WTC11 (cell line): ENCODE results near the gene LRRC2. TPM values are rescaled to one million over a fixed set of nuclear protein-coding genes. Genes with fewer than 3 reads are reported as not detected.

ENCODE experiments used
- ATAC-seq: fragments of 200-7000 bp; cut with Tn5 transposase; 2 replicates; pipeline ENCODE4 v1.10.0; 2021; ENCODE audit warnings: mild to moderate bottlenecking, moderate library complexity
- CTCF ChIA-PET: fragments of 300-600 bp; sonication (Branson Sonifier 250); formaldehyde crosslinking; loops from one replicate; lab custom pipeline; 2021; ENCODE audit warnings: antibody characterized with exemption; lab: Charles Lee
- POLR2A ChIA-PET: fragments of 350-600 bp; sonication (Branson Sonifier 250); formaldehyde crosslinking; loops from one replicate; lab custom pipeline; 2021; ENCODE audit warnings: antibody characterized with exemption; lab: Charles Lee
- DNase-seq: peaks from one replicate; pipeline ENCODE4 v3.0.0; 2021; ENCODE audit warnings: low spot score
- H3K27ac Mint-ChIP-seq: 2 replicates; pipeline ENCODE4 v1.8.0; 2021; ENCODE audit warnings: mixed read lengths
- H3K27me3 Mint-ChIP-seq: 2 replicates; pipeline ENCODE4 v1.8.0; 2021; ENCODE audit warnings: low read depth, mild to moderate bottlenecking, moderate library complexity, mixed read lengths
- H3K36me3 Mint-ChIP-seq: 2 replicates; pipeline ENCODE4 v1.8.0; 2021; ENCODE audit warnings: mixed read lengths
- H3K4me1 Mint-ChIP-seq: 2 replicates; pipeline ENCODE4 v1.8.0; 2022; ENCODE audit warnings: mixed read lengths
- H3K4me3 Mint-ChIP-seq: 2 replicates; pipeline ENCODE4 v1.8.0; 2021; ENCODE audit warnings: mild to moderate bottlenecking, moderate library complexity, mixed read lengths
- H3K9me3 Mint-ChIP-seq: 2 replicates; pipeline ENCODE4 v1.8.0; 2021; ENCODE audit warnings: mixed read lengths
- ATF1 ChIP-seq: sonication (generic); formaldehyde crosslinking; IDR thresholded peaks from 2 replicates; pipeline ENCODE4 v1.8.1; 2023; ENCODE audit warnings: mild to moderate bottlenecking, moderate library complexity, missing genetic modification reagents
- ATF2 ChIP-seq: sonication (generic); formaldehyde crosslinking; IDR thresholded peaks from 2 replicates; pipeline ENCODE4 v1.8.1; 2022; ENCODE audit warnings: low read depth, missing genetic modification reagents, borderline replicate concordance
- CBFB ChIP-seq: sonication (generic); formaldehyde crosslinking; IDR thresholded peaks from 2 replicates; pipeline ENCODE4 v1.8.1; 2022; ENCODE audit warnings: mild to moderate bottlenecking, low read depth, missing genetic modification reagents
- CREM ChIP-seq: sonication (generic); formaldehyde crosslinking; IDR thresholded peaks from 2 replicates; pipeline ENCODE4 v1.8.1; 2022; ENCODE audit warnings: mild to moderate bottlenecking, missing genetic modification reagents, moderate library complexity
- CTCF ChIP-seq: fragments of 200-600 bp; IDR thresholded peaks from 2 replicates; pipeline ENCODE4 v1.8.0; 2022; ENCODE audit warnings: antibody characterized with exemption
- E2F4 ChIP-seq: sonication (generic); formaldehyde crosslinking; IDR thresholded peaks from 2 replicates; pipeline ENCODE4 v1.8.1; 2022; ENCODE audit warnings: low read depth, mild to moderate bottlenecking, moderate library complexity, missing genetic modification reagents, borderline replicate concordance
- MLX ChIP-seq: sonication (generic); formaldehyde crosslinking; IDR thresholded peaks from 2 replicates; pipeline ENCODE4 v1.8.1; 2023; ENCODE audit warnings: mild to moderate bottlenecking, missing genetic modification reagents, moderate library complexity
- NFATC4 ChIP-seq: fragments of 250-450 bp; sonication (Bioruptor Pico); IDR thresholded peaks from 2 replicates; pipeline ENCODE4 v1.9.0; 2021; ENCODE audit warnings: mild to moderate bottlenecking
- OVOL2 ChIP-seq: fragments of 250-450 bp; sonication (Bioruptor Pico); IDR thresholded peaks from 2 replicates; pipeline ENCODE4 v1.9.0; 2021; ENCODE audit warnings: mild to moderate bottlenecking, borderline replicate concordance
- PRDM15 ChIP-seq: sonication (generic); formaldehyde crosslinking; IDR thresholded peaks from 2 replicates; pipeline ENCODE4 v1.8.0; 2022; ENCODE audit warnings: missing genetic modification reagents
- PRRX2 ChIP-seq: fragments of 250-450 bp; sonication (Bioruptor Pico); IDR thresholded peaks from 2 replicates; pipeline ENCODE4 v1.8.0; 2021; ENCODE audit warnings: mild to moderate bottlenecking
- RORB ChIP-seq: fragments of 250-450 bp; sonication (Bioruptor Pico); IDR thresholded peaks from 2 replicates; pipeline ENCODE4 v1.9.0; 2021; ENCODE audit warnings: mild to moderate bottlenecking
- SOX15 ChIP-seq: fragments of 250-450 bp; sonication (Bioruptor Pico); IDR thresholded peaks from 2 replicates; pipeline ENCODE4 v1.9.0; 2021; ENCODE audit warnings: mild to moderate bottlenecking
- TCF7 ChIP-seq: sonication (generic); formaldehyde crosslinking; IDR thresholded peaks from 2 replicates; pipeline ENCODE4 v1.8.0; 2022; ENCODE audit warnings: mild to moderate bottlenecking, low read depth, missing genetic modification reagents, moderate library complexity
- TEAD4 ChIP-seq: sonication (generic); formaldehyde crosslinking; IDR thresholded peaks from 2 replicates; pipeline ENCODE4 v1.8.0; 2022; ENCODE audit warnings: mild to moderate bottlenecking, missing genetic modification reagents
- TP53 ChIP-seq: sonication (generic); formaldehyde crosslinking; IDR thresholded peaks from 2 replicates; pipeline ENCODE4 v1.8.1; 2023; ENCODE audit warnings: mild to moderate bottlenecking, missing genetic modification reagents
- ZBTB21 ChIP-seq: sonication (generic); formaldehyde crosslinking; IDR thresholded peaks from 2 replicates; pipeline ENCODE4 v1.8.1; 2023; ENCODE audit warnings: mild to moderate bottlenecking, missing genetic modification reagents, borderline replicate concordance
- ZNF263 ChIP-seq: sonication (generic); formaldehyde crosslinking; IDR thresholded peaks from 2 replicates; pipeline ENCODE4 v1.8.1; 2022; ENCODE audit warnings: low read depth, mild to moderate bottlenecking, moderate library complexity, missing genetic modification reagents
- ZNF416 ChIP-seq: fragments of 250-450 bp; sonication (Bioruptor Pico); IDR thresholded peaks from 2 replicates; pipeline ENCODE4 v1.9.0; 2021; ENCODE audit warnings: mild to moderate bottlenecking, inconsistent platforms
- ZNF423 ChIP-seq: fragments of 250-450 bp; sonication (Bioruptor Pico); IDR thresholded peaks from 2 replicates; pipeline ENCODE4 v2.1.2; 2022; ENCODE audit warnings: mild to moderate bottlenecking, moderate library complexity
- ZNF425 ChIP-seq: fragments of 250-450 bp; sonication (Bioruptor Pico); conservative IDR thresholded peaks from 2 replicates; pipeline ENCODE4 v1.9.0; 2021; ENCODE audit warnings: mild to moderate bottlenecking
- total RNA-seq: library from RNA; stranded (reverse); gene quantifications from 3 replicates; pipeline ENCODE4 v1.2.3, GENCODE V29; 2021

The LRRC2 gene
- total RNA-seq, 1 experiment from 2014 or later: 4.9 TPM

- ChIA-PET CTCF (interaction anchor here (0.6 to 6.1 kb wide), 11 partner anchors 9 to 292 kb away, joined by 3 to 55 read pairs (median 6); no protein-coding TSS in a partner anchor), POLR2A (interaction anchor here (0.7 to 5.3 kb wide), 14 partner anchors 10 to 95 kb away, joined by 3 to 41 read pairs (median 4); partner anchors contain the start of gene LRRC2)
- peaks cover 66% of the 10 kb centered on the region for H3K4me1 Mint-ChIP-seq
- H3K36me3 Mint-ChIP-seq: peaks cover 40% of the 10 kb centered on the region
- H3K27ac Mint-ChIP-seq: peak overlapping the region; percentile 100
- TF ChIP-seq CREM (CRISPR knock-in tag) (0 out of 2 replicates have a peak, but pooled peaks have one; percentile 1), ZBTB21 (CRISPR knock-in tag) (no peak)
- no peaks in the 10 kb centered on the region; the same call in 1 of the 2 replicates for H3K27me3 Mint-ChIP-seq
- DNase-seq (no peak), ATAC-seq (no peak)
- H3K4me3 Mint-ChIP-seq: peak overlapping the region; percentile 86
- H3K9me3 Mint-ChIP-seq: no peaks in the 10 kb centered on the region
Observed at GRCh38 chr3:46576386-46576785, 10.3 kb upstream of the LRRC2 start.

- H3K36me3 Mint-ChIP-seq: peaks cover 33% of the 10 kb centered on the region
- ATAC-seq (peak; percentile 18), DNase-seq (peak; percentile 59)
- H3K27ac Mint-ChIP-seq: peak overlapping the region; percentile 100
- H3K4me1 Mint-ChIP-seq: peaks cover 61% of the 10 kb centered on the region
- ChIA-PET POLR2A (interaction anchor here (0.7 to 5.3 kb wide), 11 partner anchors 9 to 94 kb away, joined by 3 to 41 read pairs (median 4); no protein-coding TSS in a partner anchor), CTCF (interaction anchor here (0.6 to 6.1 kb wide), 13 partner anchors 10 to 334 kb away, joined by 3 to 55 read pairs (median 5); no protein-coding TSS in a partner anchor)
- no peaks in the 10 kb centered on the region; the same call in 1 of the 2 replicates for H3K27me3 Mint-ChIP-seq
- no peaks in the 10 kb centered on the region for H3K9me3 Mint-ChIP-seq
- H3K4me3 Mint-ChIP-seq: peak overlapping the region; percentile 86
- TF ChIP-seq ZNF425 (CRISPR knock-in tag) (no peak), CBFB (CRISPR knock-in tag) (no peak), MLX (CRISPR knock-in tag) (no peak), SOX15 (CRISPR knock-in tag) (no peak), ZNF423 (CRISPR knock-in tag) (peak; percentile 96), E2F4 (CRISPR knock-in tag) (no peak), NFATC4 (CRISPR knock-in tag) (no peak), ZNF416 (CRISPR knock-in tag) (no peak), TP53 (CRISPR knock-in tag) (0 out of 2 replicates have a peak, but pooled peaks have one; percentile 34), TEAD4 (CRISPR knock-in tag) (no peak), PRDM15 (CRISPR knock-in tag) (no peak), TCF7 (CRISPR knock-in tag) (no peak), ATF2 (CRISPR knock-in tag) (no peak), PRRX2 (CRISPR knock-in tag) (no peak), ATF1 (CRISPR knock-in tag) (no peak), CTCF (no peak), OVOL2 (no peak), ZNF263 (CRISPR knock-in tag) (no peak), RORB (no peak)
Observed at GRCh38 chr3:46575577-46576222, 9.6 kb upstream of the LRRC2 start.
